ENCODE data around the gene RER1.
A peak's percentile ranks its signal among the peaks of the same experiment; 100 is the strongest.

The RER1 gene

GRCh38 chr1:2350911-2351655 lies 40.6 kb upstream of the RER1 start:
- Mint-ChIP-seq H3K4me1 (no peaks in the 10 kb centered on the region), H3K27ac (no peak overlapping the region), H3K4me3 (no peak overlapping the region), H3K9me3 (no peaks in the 10 kb centered on the region), H3K27me3 (no peaks in the 10 kb centered on the region)
- DNase-seq (no peak), ATAC-seq (no peak)

- Mint-ChIP-seq H3K4me1 (no peaks in the 10 kb centered on the region), H3K27me3 (no peaks in the 10 kb centered on the region), H3K27ac (no peak overlapping the region), H3K4me3 (no peak overlapping the region), H3K9me3 (no peaks in the 10 kb centered on the region)
- ATAC-seq (no peak), DNase-seq (no peak)
Observed at GRCh38 chr1:2351723-2352122, 39.9 kb upstream of the RER1 start.

- DNase-seq (no peak), ATAC-seq (no peak)
- Mint-ChIP-seq H3K9me3 (no peaks in the 10 kb centered on the region), H3K4me3 (no peak overlapping the region), H3K4me1 (no peaks in the 10 kb centered on the region), H3K27ac (peak overlapping the region in 1 of 2 donors; percentile 59), H3K27me3 (no peaks in the 10 kb centered on the region)
Observed at GRCh38 chr1:2352341-2352896, 39.2 kb upstream of the RER1 start.

- Mint-ChIP-seq H3K27ac (peak overlapping the region in 1 of 2 donors; percentile 59), H3K4me1 (no peaks in the 10 kb centered on the region), H3K27me3 (no peaks in the 10 kb centered on the region), H3K9me3 (no peaks in the 10 kb centered on the region), H3K4me3 (no peak overlapping the region)
- DNase-seq (no peak), ATAC-seq (no peak)
Observed at GRCh38 chr1:2352897-2353550, 38.6 kb upstream of the RER1 start.

- Mint-ChIP-seq H3K4me1 (no peaks in the 10 kb centered on the region), H3K4me3 (no peak overlapping the region), H3K27me3 (no peaks in the 10 kb centered on the region), H3K9me3 (no peaks in the 10 kb centered on the region), H3K27ac (no peak overlapping the region)
- ATAC-seq (no peak), DNase-seq (no peak)
Observed at GRCh38 chr1:2353551-2354438, 37.8 kb upstream of the RER1 start.

GRCh38 chr1:2354511-2355372 lies 36.9 kb upstream of the RER1 start:
- ATAC-seq: no peak
- H3K27me3 Mint-ChIP-seq: no peaks in the 10 kb centered on the region
- H3K4me3 Mint-ChIP-seq: no peak overlapping the region
- DNase-seq: no peak
- H3K27ac Mint-ChIP-seq: peak overlapping the region in 1 of 2 donors; percentile 33
- H3K4me1 Mint-ChIP-seq: no peaks in the 10 kb centered on the region
- no peaks in the 10 kb centered on the region for H3K9me3 Mint-ChIP-seq

- Mint-ChIP-seq H3K4me3 (no peak overlapping the region), H3K9me3 (no peaks in the 10 kb centered on the region), H3K4me1 (peaks cover 6% of the 10 kb centered on the region), H3K27me3 (no peaks in the 10 kb centered on the region), H3K27ac (no peak overlapping the region)
- ATAC-seq (no peak), DNase-seq (no peak)
Observed at GRCh38 chr1:2355373-2356261, 36.0 kb upstream of the RER1 start.

GRCh38 chr1:2356401-2356800 lies 35.2 kb upstream of the RER1 start:
- ATAC-seq: no peak

GRCh38 chr1:2356911-2357845 lies 34.5 kb upstream of the RER1 start:
- peaks cover 0 to 2% of the 10 kb centered on the region in 2 donors for H3K9me3 Mint-ChIP-seq
- DNase-seq: no peak
- no peaks in the 10 kb centered on the region for H3K27me3 Mint-ChIP-seq
- ATAC-seq: no peak
- no peak overlapping the region for H3K27ac Mint-ChIP-seq
- H3K4me3 Mint-ChIP-seq: no peak overlapping the region
- H3K4me1 Mint-ChIP-seq: peaks cover 6% of the 10 kb centered on the region

More at GRCh38 chr1:2356401-2356800, 35.2 kb upstream of the RER1 start:
- Mint-ChIP-seq H3K9me3 (no peaks in the 10 kb centered on the region), H3K4me3 (no peak overlapping the region), H3K27ac (no peak overlapping the region), H3K27me3 (no peaks in the 10 kb centered on the region), H3K4me1 (peaks cover 6% of the 10 kb centered on the region)
- DNase-seq: no peak

GRCh38 chr1:2358072-2358471 lies 33.6 kb upstream of the RER1 start:
- DNase-seq: no peak
- Mint-ChIP-seq H3K27me3 (no peaks in the 10 kb centered on the region), H3K4me3 (no peak overlapping the region), H3K4me1 (peaks cover 6% of the 10 kb centered on the region), H3K27ac (no peak overlapping the region), H3K9me3 (peaks cover 2 to 4% of the 10 kb centered on the region in 2 donors)
- ATAC-seq: no peak

GRCh38 chr1:2358651-2359640 lies 32.7 kb upstream of the RER1 start:
- peaks cover 8 to 10% of the 10 kb centered on the region in 2 donors for H3K9me3 Mint-ChIP-seq
- H3K27me3 Mint-ChIP-seq: no peaks in the 10 kb centered on the region
- ATAC-seq (no peak), DNase-seq (no peak)
- H3K27ac Mint-ChIP-seq: no peak overlapping the region
- H3K4me1 Mint-ChIP-seq: peaks cover 6% of the 10 kb centered on the region
- H3K4me3 Mint-ChIP-seq: no peak overlapping the region

GRCh38 chr1:2360588-2361364 lies 30.9 kb upstream of the RER1 start:
- H3K4me1 Mint-ChIP-seq: peaks cover 6% of the 10 kb centered on the region
- ATAC-seq: no peak
- H3K4me3 Mint-ChIP-seq: no peak overlapping the region
- no peaks in the 10 kb centered on the region for H3K27me3 Mint-ChIP-seq
- no peak for DNase-seq
- H3K9me3 Mint-ChIP-seq: peaks cover 10 to 13% of the 10 kb centered on the region in 2 donors
- no peak overlapping the region for H3K27ac Mint-ChIP-seq

Measured in stimulated activated naive CD8-positive, alpha-beta T cell treated with anti-CD3 and anti-CD28 coated beads, Interleukin-15, amount 100 ng/mL, for 72 hours (primary cell).